Measurements from ENCODE around the gene CDH10. TPM values are rescaled to one million over a fixed set of nuclear protein-coding genes. Genes with fewer than 3 reads are reported as not detected.

The CDH10 gene
- total and polyA plus RNA-seq, 2 donors (not counting 3 experiments of a cell fraction or from before 2014, with no cell fraction given): 0.07 TPM; not detected in 1

GRCh38 chr5:24487368-24488229 lies 157.2 kb downstream of the CDH10 start:
- Histone ChIP-seq H3K27ac (ENCODE audit: insufficient read depth, low read depth, low read length) (no peak overlapping the region), H4K20me1 (replicated peaks; ENCODE audit: control insufficient read depth, extremely low read depth, insufficient read depth, low read length) (no peaks in the 10 kb centered on the region), H3K4me1 (ENCODE audit: control insufficient read depth, extremely low read depth, insufficient read depth, low read length) (no peaks in the 10 kb centered on the region), H3K79me2 (ENCODE audit: control insufficient read depth, insufficient read depth, low read length) (no peaks in the 10 kb centered on the region), H3K4me2 (ENCODE audit: insufficient read depth, low read length) (no peak overlapping the region), H3K9ac (replicated peaks; ENCODE audit: extremely low read depth, insufficient read depth, low read length) (no peak overlapping the region), H3K36me3 (ENCODE audit: control insufficient read depth in 2 of 2, extremely low read depth in 1 of 2, insufficient read depth in 2 of 2, low read length in 2 of 2) (no peaks in the 10 kb centered on the region), H3K27me3 (ENCODE audit: control insufficient read depth in 2 of 2, insufficient read depth in 2 of 2, low read length in 2 of 2) (no peaks in the 10 kb centered on the region), H3K9me3 (replicated peaks; ENCODE audit: control insufficient read depth, insufficient read depth, low read length) (peaks cover 2% of the 10 kb centered on the region), H2AFZ (ENCODE audit: low read depth, low read length) (no peak overlapping the region), H3K4me3 (replicated peaks in 1 of 3; ENCODE audit: insufficient read depth in 1 of 3, low read depth in 1 of 3, low read length in 3 of 3) (no peak overlapping the region), H3K9me1 (replicated peaks; ENCODE audit: control insufficient read depth, extremely low read depth, insufficient read depth, low read length) (no peaks in the 10 kb centered on the region)
- DNase-seq (ENCODE audit: low read depth, low spot score) (no peak), FAIRE-seq (no peak)
- no TSS peak for BruUV-seq (replicated peaks)
- dilution Hi-C loops (cut with MboI; ENCODE audit: extremely low pct_ligation_motif_present, low sequenced_read_pairs) (no loop called here), intact Hi-C loops (cut with micrococcal nuclease) (no loop called here)
- ChIA-PET POLR2A (no interaction called here), CTCF (no interaction called here)
- TF ChIP-seq JUN (IDR thresholded peaks at IDR 0.05; ENCODE audit: borderline replicate concordance, insufficient read depth, insufficient read length, low read depth): no peak
- TF ChIP-seq EZH2 (IDR thresholded peaks at IDR 0.05; ENCODE audit: borderline replicate concordance, low read depth, low read length, severe bottlenecking): no peak
- no peak for TF ChIP-seq GATA2 (IDR thresholded peaks at IDR 0.05; ENCODE audit: insufficient read depth, insufficient read length, low read depth, low read length)
- no peak for TF ChIP-seq FOS (IDR thresholded peaks at IDR 0.05; ENCODE audit: borderline replicate concordance, insufficient read depth, low read length)

- H3K4me1 ChIP-seq (ENCODE audit: control insufficient read depth, extremely low read depth, insufficient read depth, low read length): no peaks in the 10 kb centered on the region
- FAIRE-seq (no peak), DNase-seq (ENCODE audit: low read depth, low spot score) (no peak)
- TF ChIP-seq POLR2A (IDR thresholded peaks at IDR 0.05; ENCODE audit: low read depth, low read length) (no peak), POLR2AphosphoS5 (IDR thresholded peaks at IDR 0.05; ENCODE audit: insufficient read depth, low read depth, low read length) (no peak), CTCF (IDR thresholded peaks at IDR 0.05; ENCODE audit: extremely low read depth in 1 of 2, insufficient read depth in 1 of 2, low read depth in 1 of 2, low read length in 2 of 2) (no peak), MYC (IDR thresholded peaks at IDR 0.05; ENCODE audit: low read depth, low read length) (no peak), MAX (IDR thresholded peaks at IDR 0.05; ENCODE audit: insufficient read depth, insufficient read length) (no peak), FOS (IDR thresholded peaks at IDR 0.05; ENCODE audit: borderline replicate concordance, insufficient read depth, low read length) (no peak), JUN (IDR thresholded peaks at IDR 0.05; ENCODE audit: borderline replicate concordance, insufficient read depth, insufficient read length, low read depth) (no peak), GATA2 (IDR thresholded peaks at IDR 0.05; ENCODE audit: insufficient read depth, insufficient read length, low read depth, low read length) (no peak), EZH2 (IDR thresholded peaks at IDR 0.05; ENCODE audit: borderline replicate concordance, low read depth, low read length, severe bottlenecking) (no peak)
- intact Hi-C loops (cut with micrococcal nuclease): no loop called here
- H3K4me2 ChIP-seq (ENCODE audit: insufficient read depth, low read length): no peak overlapping the region
- no peak overlapping the region for H3K4me3 ChIP-seq (replicated peaks in 1 of 3; ENCODE audit: insufficient read depth in 1 of 3, low read depth in 1 of 3, low read length in 3 of 3)
- no peak overlapping the region for H3K9ac ChIP-seq (replicated peaks; ENCODE audit: extremely low read depth, insufficient read depth, low read length)
- H2AFZ ChIP-seq (ENCODE audit: low read depth, low read length): no peak overlapping the region
- no peaks in the 10 kb centered on the region for H3K27me3 ChIP-seq (ENCODE audit: control insufficient read depth in 2 of 2, insufficient read depth in 2 of 2, low read length in 2 of 2)
- no peaks in the 10 kb centered on the region for H3K9me3 ChIP-seq (replicated peaks; ENCODE audit: control insufficient read depth, insufficient read depth, low read length)
- dilution Hi-C loops (cut with MboI; ENCODE audit: extremely low pct_ligation_motif_present, low sequenced_read_pairs): no loop called here
- no peaks in the 10 kb centered on the region for H3K79me2 ChIP-seq (ENCODE audit: control insufficient read depth, insufficient read depth, low read length)
- no peaks in the 10 kb centered on the region for H3K36me3 ChIP-seq (ENCODE audit: control insufficient read depth in 2 of 2, extremely low read depth in 1 of 2, insufficient read depth in 2 of 2, low read length in 2 of 2)
- POLR2A ChIA-PET: no interaction called here
- no peaks in the 10 kb centered on the region for H4K20me1 ChIP-seq (replicated peaks; ENCODE audit: control insufficient read depth, extremely low read depth, insufficient read depth, low read length)
- no peaks in the 10 kb centered on the region for H3K9me1 ChIP-seq (replicated peaks; ENCODE audit: control insufficient read depth, extremely low read depth, insufficient read depth, low read length)
- CTCF ChIA-PET: no interaction called here
- BruUV-seq (replicated peaks): no TSS peak
- no peak overlapping the region for H3K27ac ChIP-seq (ENCODE audit: insufficient read depth, low read depth, low read length)
Observed at GRCh38 chr5:24480952-24481351, 163.8 kb downstream of the CDH10 start.
